Measurements from ENCODE around the gene GJD4.
A peak's percentile ranks its signal among the peaks of the same experiment; 100 is the strongest.

GJD4 gene

GRCh38 chr10:35632027-35632426, 26.9 kb downstream of the GJD4 start:
- DNase-seq (ENCODE audit: low read depth) = no peak

GRCh38 chr10:35633006-35633980, 28.2 kb downstream of the GJD4 start:
- TF ChIP-seq, protein P1, sequence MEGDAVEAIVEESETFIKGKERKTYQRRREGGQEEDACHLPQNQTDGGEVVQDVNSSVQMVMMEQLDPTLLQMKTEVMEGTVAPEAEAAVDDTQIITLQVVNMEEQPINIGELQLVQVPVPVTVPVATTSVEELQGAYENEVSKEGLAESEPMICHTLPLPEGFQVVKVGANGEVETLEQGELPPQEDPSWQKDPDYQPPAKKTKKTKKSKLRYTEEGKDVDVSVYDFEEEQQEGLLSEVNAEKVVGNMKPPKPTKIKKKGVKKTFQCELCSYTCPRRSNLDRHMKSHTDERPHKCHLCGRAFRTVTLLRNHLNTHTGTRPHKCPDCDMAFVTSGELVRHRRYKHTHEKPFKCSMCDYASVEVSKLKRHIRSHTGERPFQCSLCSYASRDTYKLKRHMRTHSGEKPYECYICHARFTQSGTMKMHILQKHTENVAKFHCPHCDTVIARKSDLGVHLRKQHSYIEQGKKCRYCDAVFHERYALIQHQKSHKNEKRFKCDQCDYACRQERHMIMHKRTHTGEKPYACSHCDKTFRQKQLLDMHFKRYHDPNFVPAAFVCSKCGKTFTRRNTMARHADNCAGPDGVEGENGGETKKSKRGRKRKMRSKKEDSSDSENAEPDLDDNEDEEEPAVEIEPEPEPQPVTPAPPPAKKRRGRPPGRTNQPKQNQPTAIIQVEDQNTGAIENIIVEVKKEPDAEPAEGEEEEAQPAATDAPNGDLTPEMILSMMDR (IDR thresholded peaks at IDR 0.05; ENCODE audit: low read depth, low read length, missing control alignments) = no peak
- H3K4me3 ChIP-seq (ENCODE audit: low read depth, low read length) = no peak overlapping the region
- no peak for DNase-seq (ENCODE audit: low read depth)

More at GRCh38 chr10:35632027-35632426, 26.9 kb downstream of the GJD4 start:
- no peak overlapping the region for H3K4me3 ChIP-seq (ENCODE audit: low read depth, low read length)
- TF ChIP-seq, protein P1 (IDR thresholded peaks at IDR 0.05; ENCODE audit: low read depth, low read length, missing control alignments) = no peak

GRCh38 chr10:35635576-35635975, 30.4 kb downstream of the GJD4 start:
- TF ChIP-seq, protein P1 (IDR thresholded peaks at IDR 0.05; ENCODE audit: low read depth, low read length, missing control alignments) = peak; percentile 90
- peak; percentile 12 for DNase-seq (ENCODE audit: low read depth)
- no peak overlapping the region for H3K4me3 ChIP-seq (ENCODE audit: low read depth, low read length)

GRCh38 chr10:35636956-35637355, 31.8 kb downstream of the GJD4 start:
- DNase-seq (ENCODE audit: low read depth) = no peak
- no peak overlapping the region for H3K4me3 ChIP-seq (ENCODE audit: low read depth, low read length)
- TF ChIP-seq, protein P1 (IDR thresholded peaks at IDR 0.05; ENCODE audit: low read depth, low read length, missing control alignments) = no peak

DNA sequence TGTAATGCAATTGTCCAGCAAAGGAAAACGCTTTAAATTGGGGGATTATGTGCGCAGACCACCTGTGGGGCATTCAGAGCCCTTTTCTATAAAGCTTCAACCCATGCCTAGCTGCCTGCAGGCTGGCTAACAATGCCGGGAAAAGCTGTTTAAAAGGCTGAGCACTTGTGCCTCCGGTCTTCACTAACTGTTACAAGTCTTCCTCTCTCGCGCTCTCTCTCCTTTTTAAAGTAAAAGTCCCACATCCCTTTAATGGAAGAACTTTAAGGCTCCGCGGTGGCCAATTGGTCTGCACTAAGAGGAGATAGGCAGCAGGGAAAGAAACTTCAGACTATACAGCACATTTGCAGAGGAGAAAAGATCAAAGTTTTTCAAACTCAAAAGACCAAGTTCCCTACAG, 32.3 kb downstream of the GJD4 start:
- TF ChIP-seq, protein P1 (IDR thresholded peaks at IDR 0.05; ENCODE audit: low read depth, low read length, missing control alignments) = no peak
- no peak for DNase-seq (ENCODE audit: low read depth)
- H3K4me3 ChIP-seq (ENCODE audit: low read depth, low read length) = no peak overlapping the region

DNA sequence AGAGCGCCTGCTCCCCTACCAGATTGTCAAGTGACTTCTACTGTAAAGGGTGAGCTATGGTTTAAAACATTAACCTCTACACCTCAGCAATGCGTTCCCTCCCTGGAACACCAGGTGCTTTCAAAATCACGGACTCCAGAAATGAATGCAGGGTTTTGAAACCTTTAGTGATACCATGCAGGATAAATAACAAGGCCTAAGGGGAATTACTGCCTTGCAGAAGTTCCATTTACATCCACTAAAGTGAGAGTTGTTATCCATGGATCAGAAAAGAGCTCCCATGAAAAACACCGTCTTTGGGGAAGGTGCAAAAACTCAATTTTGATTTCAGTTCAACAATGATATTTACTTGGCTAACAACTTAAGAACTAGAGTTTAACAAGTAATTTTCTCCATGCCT, 33.0 kb downstream of the GJD4 start:
- DNase-seq (ENCODE audit: low read depth) = no peak
- TF ChIP-seq, protein P1 (IDR thresholded peaks at IDR 0.05; ENCODE audit: low read depth, low read length, missing control alignments) = no peak
- H3K4me3 ChIP-seq (ENCODE audit: low read depth, low read length) = no peak overlapping the region

Measured in GM12864 (cell line).